Breast epithelium (tissue), 3 donors: ENCODE measurements around the gene HADHB.

ENCODE experiments used
- POLR2A ChIP-seq: fragments of 450-650 bp; IDR thresholded peaks from one replicate; pipeline ENCODE4 v1.6.1; 2016; ENCODE audit warnings: antibody characterized with exemption, mild to moderate bottlenecking, moderate library complexity
- POLR2AphosphoS5 ChIP-seq, 3 donors: sonication (generic); formaldehyde crosslinking; IDR thresholded peaks; one replicate each; pipeline ENCODE4 v1.6.1; 2017; ENCODE audit warnings: antibody characterized with exemption in 3 of 3
- TF ChIP-seq, protein P1 (sequence below), 3 donors: fragments of 450-650 bp; IDR thresholded peaks; one replicate each; pipeline ENCODE4 v1.5.1; 2016 to 2017; ENCODE audit warnings: antibody characterized with exemption in 3 of 3, mild to moderate bottlenecking in 3 of 3, moderate library complexity in 3 of 3

DNA sequence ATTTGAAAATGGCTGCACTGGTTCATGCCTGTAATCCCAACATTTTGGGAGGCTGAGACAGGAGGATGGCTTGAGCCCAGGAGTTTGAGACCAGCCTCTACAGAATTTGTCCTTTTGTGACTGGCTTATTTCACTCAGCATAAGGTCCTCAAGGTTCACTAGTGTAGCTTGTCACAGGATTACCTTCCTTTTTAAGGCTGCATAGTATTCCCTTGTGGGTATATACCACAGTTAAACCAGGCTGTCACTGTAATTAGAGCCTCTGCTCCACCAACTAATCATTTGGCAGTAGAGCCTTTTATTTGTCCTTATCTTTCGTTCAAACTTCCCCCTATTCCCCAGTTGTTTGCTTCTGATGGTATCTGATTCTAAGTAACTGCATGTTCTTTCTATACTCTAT is 50.8 kb downstream of the HADHB start:
- TF ChIP-seq, protein P1, sequence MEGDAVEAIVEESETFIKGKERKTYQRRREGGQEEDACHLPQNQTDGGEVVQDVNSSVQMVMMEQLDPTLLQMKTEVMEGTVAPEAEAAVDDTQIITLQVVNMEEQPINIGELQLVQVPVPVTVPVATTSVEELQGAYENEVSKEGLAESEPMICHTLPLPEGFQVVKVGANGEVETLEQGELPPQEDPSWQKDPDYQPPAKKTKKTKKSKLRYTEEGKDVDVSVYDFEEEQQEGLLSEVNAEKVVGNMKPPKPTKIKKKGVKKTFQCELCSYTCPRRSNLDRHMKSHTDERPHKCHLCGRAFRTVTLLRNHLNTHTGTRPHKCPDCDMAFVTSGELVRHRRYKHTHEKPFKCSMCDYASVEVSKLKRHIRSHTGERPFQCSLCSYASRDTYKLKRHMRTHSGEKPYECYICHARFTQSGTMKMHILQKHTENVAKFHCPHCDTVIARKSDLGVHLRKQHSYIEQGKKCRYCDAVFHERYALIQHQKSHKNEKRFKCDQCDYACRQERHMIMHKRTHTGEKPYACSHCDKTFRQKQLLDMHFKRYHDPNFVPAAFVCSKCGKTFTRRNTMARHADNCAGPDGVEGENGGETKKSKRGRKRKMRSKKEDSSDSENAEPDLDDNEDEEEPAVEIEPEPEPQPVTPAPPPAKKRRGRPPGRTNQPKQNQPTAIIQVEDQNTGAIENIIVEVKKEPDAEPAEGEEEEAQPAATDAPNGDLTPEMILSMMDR (IDR thresholded peaks at IDR 0.05): no peak
- TF ChIP-seq POLR2AphosphoS5 (IDR thresholded peaks at IDR 0.05) (no peak), POLR2A (no peak)
